ENCODE results near the gene FCRL1. TPM values are rescaled to one million over a fixed set of nuclear protein-coding genes. Genes with fewer than 3 reads are reported as not detected.

The FCRL1 gene
- total RNA-seq, 1 donor = not detected

DNA sequence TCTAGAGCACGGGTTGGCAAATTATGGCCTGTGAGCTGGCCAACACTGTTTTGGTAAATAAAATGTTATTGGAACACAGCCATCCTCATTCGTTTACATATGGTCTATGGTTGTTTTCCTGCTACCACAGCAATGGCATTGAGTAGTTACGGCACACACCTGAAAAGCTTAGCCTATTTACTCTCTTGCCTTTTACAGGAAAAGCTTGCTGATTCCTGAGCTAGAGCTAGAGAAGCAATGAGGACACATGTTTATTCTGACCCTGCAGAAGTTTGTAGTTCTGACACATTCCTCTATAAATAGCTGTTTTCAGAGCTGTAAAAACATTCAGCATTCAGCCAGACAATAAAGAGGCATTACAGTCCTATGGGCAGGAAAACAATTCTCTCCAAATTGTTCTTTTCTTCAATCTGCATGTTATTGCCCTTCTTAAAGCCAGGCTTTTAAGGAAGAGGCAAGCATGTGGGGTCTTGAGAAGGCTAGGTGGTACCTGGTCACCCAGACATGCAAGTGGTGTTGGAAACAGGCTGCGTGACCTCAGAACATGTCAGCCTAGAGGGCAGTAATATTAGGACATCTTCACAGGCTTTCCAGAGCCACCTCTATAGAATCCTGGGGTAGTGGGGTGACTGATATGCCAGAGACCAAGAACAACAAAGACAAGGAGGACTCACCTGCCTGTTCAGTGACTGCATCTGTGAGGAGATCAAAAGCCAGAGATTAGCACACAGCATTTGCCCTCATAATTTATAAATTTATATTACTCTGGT, 44.6 kb downstream of the FCRL1 start:
- H3K27ac ChIP-seq (ENCODE audit: low read depth, low read length) = no peak overlapping the region
- no peaks in the 10 kb centered on the region for H3K27me3 ChIP-seq (ENCODE audit: insufficient read depth, low read length)
- H3K36me3 ChIP-seq (ENCODE audit: insufficient read depth, low read length) = no peaks in the 10 kb centered on the region
- H4K20me1 ChIP-seq (ENCODE audit: insufficient read depth, low read length) = no peaks in the 10 kb centered on the region
- DNase-seq (ENCODE audit: insufficient read length, low spot score, missing footprints) = no peak
- TF ChIP-seq, protein P1, sequence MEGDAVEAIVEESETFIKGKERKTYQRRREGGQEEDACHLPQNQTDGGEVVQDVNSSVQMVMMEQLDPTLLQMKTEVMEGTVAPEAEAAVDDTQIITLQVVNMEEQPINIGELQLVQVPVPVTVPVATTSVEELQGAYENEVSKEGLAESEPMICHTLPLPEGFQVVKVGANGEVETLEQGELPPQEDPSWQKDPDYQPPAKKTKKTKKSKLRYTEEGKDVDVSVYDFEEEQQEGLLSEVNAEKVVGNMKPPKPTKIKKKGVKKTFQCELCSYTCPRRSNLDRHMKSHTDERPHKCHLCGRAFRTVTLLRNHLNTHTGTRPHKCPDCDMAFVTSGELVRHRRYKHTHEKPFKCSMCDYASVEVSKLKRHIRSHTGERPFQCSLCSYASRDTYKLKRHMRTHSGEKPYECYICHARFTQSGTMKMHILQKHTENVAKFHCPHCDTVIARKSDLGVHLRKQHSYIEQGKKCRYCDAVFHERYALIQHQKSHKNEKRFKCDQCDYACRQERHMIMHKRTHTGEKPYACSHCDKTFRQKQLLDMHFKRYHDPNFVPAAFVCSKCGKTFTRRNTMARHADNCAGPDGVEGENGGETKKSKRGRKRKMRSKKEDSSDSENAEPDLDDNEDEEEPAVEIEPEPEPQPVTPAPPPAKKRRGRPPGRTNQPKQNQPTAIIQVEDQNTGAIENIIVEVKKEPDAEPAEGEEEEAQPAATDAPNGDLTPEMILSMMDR (IDR thresholded peaks at IDR 0.05; ENCODE audit: extremely low read depth, low read depth, low read length) = no peak
- no peaks in the 10 kb centered on the region for H3K4me1 ChIP-seq (ENCODE audit: insufficient read depth, low read length)
- H2AFZ ChIP-seq (ENCODE audit: low read length) = no peak overlapping the region
- no peaks in the 10 kb centered on the region for H3K9me3 ChIP-seq (ENCODE audit: low read depth, low read length)
- H3K4me2 ChIP-seq (ENCODE audit: insufficient read depth, low read length) = no peak overlapping the region
- no peak overlapping the region for H3K4me3 ChIP-seq (ENCODE audit: insufficient read depth, low read length)
- no peaks in the 10 kb centered on the region for H3K79me2 ChIP-seq (ENCODE audit: insufficient read depth, low read length)

GRCh38 chr1:157774412-157774811, 45.5 kb downstream of the FCRL1 start:
- Histone ChIP-seq H3K27ac (ENCODE audit: low read depth, low read length) (no peak overlapping the region), H4K20me1 (ENCODE audit: insufficient read depth, low read length) (no peaks in the 10 kb centered on the region), H3K79me2 (ENCODE audit: insufficient read depth, low read length) (no peaks in the 10 kb centered on the region), H3K4me1 (ENCODE audit: insufficient read depth, low read length) (no peaks in the 10 kb centered on the region), H3K4me2 (ENCODE audit: insufficient read depth, low read length) (no peak overlapping the region), H3K27me3 (ENCODE audit: insufficient read depth, low read length) (no peaks in the 10 kb centered on the region), H3K36me3 (ENCODE audit: insufficient read depth, low read length) (no peaks in the 10 kb centered on the region), H3K4me3 (ENCODE audit: insufficient read depth, low read length) (no peak overlapping the region), H2AFZ (ENCODE audit: low read length) (no peak overlapping the region), H3K9me3 (ENCODE audit: low read depth, low read length) (no peaks in the 10 kb centered on the region)
- TF ChIP-seq, protein P1 (IDR thresholded peaks at IDR 0.05; ENCODE audit: extremely low read depth, low read depth, low read length) = no peak
- DNase-seq (ENCODE audit: insufficient read length, low spot score, missing footprints) = no peak

DNA sequence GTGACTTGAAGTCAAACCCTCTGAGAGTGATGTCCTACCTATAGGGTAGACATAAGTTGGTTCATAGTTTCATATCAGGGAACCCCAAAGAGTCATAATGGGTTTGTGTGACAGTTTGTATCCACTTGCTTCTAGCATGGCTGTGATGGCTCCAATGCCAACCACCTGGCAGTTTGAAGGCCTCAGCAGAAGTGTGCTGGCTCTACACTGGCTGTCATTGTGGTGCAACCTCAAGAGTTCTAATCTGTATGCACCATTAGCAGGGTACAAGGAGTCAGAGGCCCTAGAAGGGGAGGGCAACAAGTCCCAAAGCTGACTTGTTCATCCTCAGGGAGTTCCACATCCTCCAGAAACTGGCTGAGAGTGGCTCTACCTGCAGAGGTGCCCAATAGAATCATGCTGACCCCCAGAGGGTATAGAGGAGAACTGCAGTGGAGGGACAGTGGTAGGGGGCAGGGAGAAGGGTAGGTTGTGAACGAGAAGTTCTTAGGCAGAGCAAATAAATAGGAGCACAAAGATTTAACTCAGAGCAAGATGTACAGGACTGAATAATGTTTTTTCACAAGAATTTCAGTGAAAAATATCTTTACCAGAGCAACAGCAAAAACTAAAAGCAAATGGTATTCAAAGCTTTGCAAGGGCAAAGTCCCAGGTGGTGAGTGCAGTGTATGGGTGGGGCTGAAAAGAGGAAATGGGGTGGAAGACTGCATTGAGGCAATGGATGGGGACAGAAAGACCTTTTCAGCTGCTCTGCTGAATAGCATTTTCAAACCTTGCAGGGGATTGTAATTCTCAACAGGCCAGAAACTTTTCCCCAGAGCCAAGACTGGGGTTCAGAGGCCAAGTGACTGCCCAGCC, 46.2 kb downstream of the FCRL1 start:
- Histone ChIP-seq H4K20me1 (ENCODE audit: insufficient read depth, low read length) (no peaks in the 10 kb centered on the region), H3K79me2 (ENCODE audit: insufficient read depth, low read length) (no peaks in the 10 kb centered on the region), H3K27me3 (ENCODE audit: insufficient read depth, low read length) (no peaks in the 10 kb centered on the region), H3K4me2 (ENCODE audit: insufficient read depth, low read length) (no peak overlapping the region), H3K36me3 (ENCODE audit: insufficient read depth, low read length) (no peaks in the 10 kb centered on the region), H3K27ac (ENCODE audit: low read depth, low read length) (no peak overlapping the region), H3K9me3 (ENCODE audit: low read depth, low read length) (no peaks in the 10 kb centered on the region), H2AFZ (ENCODE audit: low read length) (no peak overlapping the region), H3K4me1 (ENCODE audit: insufficient read depth, low read length) (no peaks in the 10 kb centered on the region), H3K4me3 (ENCODE audit: insufficient read depth, low read length) (no peak overlapping the region)
- TF ChIP-seq, protein P1 (IDR thresholded peaks at IDR 0.05; ENCODE audit: extremely low read depth, low read depth, low read length) = no peak
- no peak for DNase-seq (ENCODE audit: insufficient read length, low spot score, missing footprints)
